Iris pigment epithelial cell (primary cell): ENCODE results near the gene BTBD17.
A peak's percentile ranks its signal among the peaks of the same experiment; 100 is the strongest.

Experiments used
- DNase-seq: peaks from one replicate; pipeline ENCODE4 v3.0.0-alpha.2; 2011; ENCODE audit warnings: low read depth

The BTBD17 gene

GRCh38 chr17:74335529-74336062 lies 26.1 kb downstream of the BTBD17 start:
- DNase-seq = no peak

- DNase-seq = peak; percentile 11
These were observed 27.2 kb downstream of the BTBD17 start for GRCh38 chr17:74334393-74335039.

GRCh38 chr17:74332763-74333283 lies 28.8 kb downstream of the BTBD17 start:
- DNase-seq = no peak

GRCh38 chr17:74332017-74332650 lies 29.5 kb downstream of the BTBD17 start:
- no peak for DNase-seq

- DNase-seq = no peak
These were observed 31.2 kb downstream of the BTBD17 start for GRCh38 chr17:74330446-74330845.

GRCh38 chr17:74329378-74329777 lies 32.3 kb downstream of the BTBD17 start:
- no peak for DNase-seq

- no peak for DNase-seq
These were observed 33.2 kb downstream of the BTBD17 start for GRCh38 chr17:74328487-74328886.

GRCh38 chr17:74326506-74326905 lies 35.2 kb downstream of the BTBD17 start:
- DNase-seq = no peak

- DNase-seq = peak; percentile 9
These were observed 35.8 kb downstream of the BTBD17 start, which contains the start of gene KIF19 for GRCh38 chr17:74325743-74326379. KIF19 (plus strand) TSS chr17:74326226; CDS start chr17:74326350, 124 bp downstream.

- no peak for DNase-seq
These were observed 36.3 kb downstream of the BTBD17 start for GRCh38 chr17:74325376-74325742.

GRCh38 chr17:74324521-74324920 lies 37.1 kb downstream of the BTBD17 start:
- no peak for DNase-seq

GRCh38 chr17:74318391-74318790 lies 43.3 kb downstream of the BTBD17 start:
- no peak for DNase-seq

- DNase-seq = no peak
These were observed 44.6 kb downstream of the BTBD17 start for GRCh38 chr17:74317071-74317470.

- DNase-seq = no peak
These were observed 45.4 kb downstream of the BTBD17 start for GRCh38 chr17:74316220-74316619.

GRCh38 chr17:74314877-74315276 lies 46.8 kb downstream of the BTBD17 start:
- no peak for DNase-seq

GRCh38 chr17:74309902-74310301 lies 51.8 kb downstream of the BTBD17 start:
- DNase-seq = no peak

- no peak for DNase-seq
These were observed 53.5 kb downstream of the BTBD17 start for GRCh38 chr17:74307984-74308773.
